Measurements from ENCODE around the gene ABCA10.

Gene ABCA10

GRCh38 chr17:69164206-69164605 is 64.4 kb downstream of the ABCA10 start:
- no peak for DNase-seq (ENCODE audit: low spot score)

- DNase-seq (ENCODE audit: low spot score): no peak
Observed at GRCh38 chr17:69159418-69159817, 69.2 kb downstream of the ABCA10 start.

- DNase-seq (ENCODE audit: low spot score): no peak
Observed at GRCh38 chr17:69154267-69154666, 74.4 kb downstream of the ABCA10 start.

- no peak for DNase-seq (ENCODE audit: low spot score)
Observed at GRCh38 chr17:69150333-69150732, 78.3 kb downstream of the ABCA10 start.

GRCh38 chr17:69147460-69147859 is 81.2 kb downstream of the ABCA10 start:
- no peak for DNase-seq (ENCODE audit: low spot score)

- no peak for DNase-seq (ENCODE audit: low spot score)
Observed at GRCh38 chr17:69144331-69145255, 84.0 kb downstream of the ABCA10 start.

- no peak for DNase-seq (ENCODE audit: low spot score)
Observed at GRCh38 chr17:69143683-69144231, 84.9 kb downstream of the ABCA10 start.

GRCh38 chr17:69143151-69143550 is 85.5 kb downstream of the ABCA10 start:
- DNase-seq (ENCODE audit: low spot score): no peak

- DNase-seq (ENCODE audit: low spot score): no peak
Observed at GRCh38 chr17:69142175-69142802, 86.3 kb downstream of the ABCA10 start.

GRCh38 chr17:69141431-69142174 is 87.0 kb downstream of the ABCA10 start, which contains the start of gene ABCA6:
Gene ABCA6 (minus strand): TSS chr17:69141895. CDS start chr17:69140703, 1,192 bp downstream.
- DNase-seq (ENCODE audit: low spot score): no peak

- DNase-seq (ENCODE audit: low spot score): no peak
Observed at GRCh38 chr17:69134112-69134511, 94.5 kb downstream of the ABCA10 start.

- DNase-seq (ENCODE audit: low spot score): no peak
Observed at GRCh38 chr17:69130627-69131296, 97.9 kb downstream of the ABCA10 start.

- DNase-seq (ENCODE audit: low spot score): no peak
Observed at GRCh38 chr17:69123626-69124025, 105.0 kb downstream of the ABCA10 start.

GRCh38 chr17:69122065-69122464 is 106.6 kb downstream of the ABCA10 start:
- no peak for DNase-seq (ENCODE audit: low spot score)

GRCh38 chr17:69117855-69118784 is 110.5 kb downstream of the ABCA10 start:
- no peak for DNase-seq (ENCODE audit: low spot score)

GRCh38 chr17:69111794-69112193 is 116.8 kb downstream of the ABCA10 start:
- DNase-seq (ENCODE audit: low spot score): no peak

- no peak for DNase-seq (ENCODE audit: low spot score)
Observed at GRCh38 chr17:69105907-69106730, 122.5 kb downstream of the ABCA10 start.

GRCh38 chr17:69103557-69104233 is 124.9 kb downstream of the ABCA10 start:
- DNase-seq (ENCODE audit: low spot score): no peak

- no peak for DNase-seq (ENCODE audit: low spot score)
Observed at GRCh38 chr17:69098625-69099024, 130.0 kb downstream of the ABCA10 start.
